SK-N-SH treated with all-trans-retinoic acid at 6 μM for 48 hours (cell line): Measurements from ENCODE around the gene MUC5AC.
"Not testable (repeated sequence)": the region's sequence is repeated elsewhere in the genome, so short reads cannot be mapped to it uniquely, and the experiment has no call there.

Experiments used
- ARNTL ChIP-seq: fragments of 450-650 bp; formaldehyde crosslinking; IDR thresholded peaks from 2 replicates; pipeline ENCODE4 v1.5.0; 2020; ENCODE audit warnings: low read depth, mild to moderate bottlenecking, moderate library complexity, borderline replicate concordance
- CSDC2 ChIP-seq: fragments of 250-450 bp; sonication (Bioruptor Pico); IDR thresholded peaks from 2 replicates; pipeline ENCODE4 v1.5.0; 2020; ENCODE audit warnings: mild to moderate bottlenecking, moderate library complexity
- GLIS3 ChIP-seq: fragments of 250-450 bp; sonication (Bioruptor Pico); IDR thresholded peaks from 2 replicates; pipeline ENCODE4 v1.5.0; 2020; ENCODE audit warnings: mild to moderate bottlenecking, moderate library complexity
- OSR1 ChIP-seq: fragments of 250-450 bp; sonication (Bioruptor Pico); IDR thresholded peaks from 2 replicates; pipeline ENCODE4 v1.8.0; 2022; ENCODE audit warnings: moderate library complexity, mild to moderate bottlenecking, inconsistent platforms
- PATZ1 ChIP-seq: fragments of 250-450 bp; sonication (Bioruptor Pico); IDR thresholded peaks from 2 replicates; pipeline ENCODE4 v1.8.0; 2020; ENCODE audit warnings: mild to moderate bottlenecking, moderate library complexity, borderline replicate concordance
- POU6F1 ChIP-seq: fragments of 250-450 bp; sonication (Bioruptor Pico); IDR thresholded peaks from 2 replicates; pipeline ENCODE4 v1.8.0; 2021; ENCODE audit warnings: low read depth, mild to moderate bottlenecking, moderate library complexity, borderline replicate concordance
- PPARA ChIP-seq: fragments of 250-450 bp; sonication (Bioruptor Pico); IDR thresholded peaks from 2 replicates; pipeline ENCODE4 v1.5.0; 2020; ENCODE audit warnings: mild to moderate bottlenecking, borderline replicate concordance
- SNAI2 ChIP-seq: fragments of 250-450 bp; sonication (Bioruptor Pico); IDR thresholded peaks from 2 replicates; pipeline ENCODE4 v1.5.0; 2020; ENCODE audit warnings: mild to moderate bottlenecking, moderate library complexity
- TCF4 ChIP-seq: fragments of 250-450 bp; sonication (Bioruptor Pico); IDR thresholded peaks from 2 replicates; pipeline ENCODE4 v1.8.0; 2021; ENCODE audit warnings: mild to moderate bottlenecking, moderate library complexity, borderline replicate concordance
- ZC3H10 ChIP-seq: fragments of 250-450 bp; sonication (Bioruptor Pico); IDR thresholded peaks from 2 replicates; pipeline ENCODE4 v1.5.1; 2021; ENCODE audit warnings: mild to moderate bottlenecking, moderate library complexity
- ZFP30 ChIP-seq: fragments of 450-650 bp; formaldehyde crosslinking; IDR thresholded peaks from 2 replicates; pipeline ENCODE4 v1.5.0; 2022; ENCODE audit warnings: mild to moderate bottlenecking, moderate library complexity
- ZNF565 ChIP-seq: fragments of 450-650 bp; formaldehyde crosslinking; conservative IDR thresholded peaks from 2 replicates; pipeline ENCODE4 v1.5.0; 2020; ENCODE audit warnings: low read depth, mild to moderate bottlenecking, moderate library complexity
- ZNF70 ChIP-seq: fragments of 450-650 bp; formaldehyde crosslinking; IDR thresholded peaks from 2 replicates; pipeline ENCODE4 v1.5.0; 2020; ENCODE audit warnings: mild to moderate bottlenecking, moderate library complexity
- ZNF8 ChIP-seq: fragments of 450-650 bp; formaldehyde crosslinking; IDR thresholded peaks from 2 replicates; pipeline ENCODE4 v1.5.0; 2020; ENCODE audit warnings: mild to moderate bottlenecking, moderate library complexity

GRCh38 chr11:1191786-1192470 lies 34.2 kb downstream of the MUC5AC start:
- TF ChIP-seq ZNF70; ZC3H10 (CRISPR knock-in tag); PATZ1; SNAI2; ARNTL (CRISPR knock-in tag); PPARA; POU6F1 (CRISPR knock-in tag); CSDC2; TCF4 (CRISPR knock-in tag); ZNF8 (CRISPR knock-in tag); GLIS3 (CRISPR knock-in tag); ZFP30; OSR1 (CRISPR knock-in tag); ZNF565 (CRISPR knock-in tag): not testable (repeated sequence)
